GM23248 (cell line): ENCODE data around the gene TBL1X.

Source experiments
- EZH2 ChIP-seq: fragments of 200-600 bp; sonication (generic); IDR thresholded peaks from 2 replicates; pipeline ENCODE4 v1.6.1; 2018; ENCODE audit warnings: antibody characterized with exemption, mild to moderate bottlenecking; ENCODE audit not compliant: insufficient read depth, poor library complexity, severe bottlenecking
- EZH2phosphoT487 ChIP-seq: fragments of 200-600 bp; sonication (generic); IDR thresholded peaks from 2 replicates; pipeline ENCODE4 v1.6.1; 2018; ENCODE audit warnings: antibody characterized with exemption, moderate library complexity, mild to moderate bottlenecking, low read depth; ENCODE audit not compliant: insufficient read depth

GRCh38 chrX:9522378-9523155 lies 57.7 kb downstream of the TBL1X start:
- TF ChIP-seq EZH2 (no peak), EZH2phosphoT487 (no peak)
